Measurements from ENCODE around the gene LCA5L. TPM values are rescaled to one million over a fixed set of nuclear protein-coding genes. Genes with fewer than 3 reads are reported as not detected.

LCA5L gene
- total and polyA plus RNA-seq, 10 of the 15 experiments (the other 5 are each of a cell fraction or from before 2014, with no cell fraction given), result 0.18 to 0.55 (median 0.27) TPM; not detected in 2

DNA sequence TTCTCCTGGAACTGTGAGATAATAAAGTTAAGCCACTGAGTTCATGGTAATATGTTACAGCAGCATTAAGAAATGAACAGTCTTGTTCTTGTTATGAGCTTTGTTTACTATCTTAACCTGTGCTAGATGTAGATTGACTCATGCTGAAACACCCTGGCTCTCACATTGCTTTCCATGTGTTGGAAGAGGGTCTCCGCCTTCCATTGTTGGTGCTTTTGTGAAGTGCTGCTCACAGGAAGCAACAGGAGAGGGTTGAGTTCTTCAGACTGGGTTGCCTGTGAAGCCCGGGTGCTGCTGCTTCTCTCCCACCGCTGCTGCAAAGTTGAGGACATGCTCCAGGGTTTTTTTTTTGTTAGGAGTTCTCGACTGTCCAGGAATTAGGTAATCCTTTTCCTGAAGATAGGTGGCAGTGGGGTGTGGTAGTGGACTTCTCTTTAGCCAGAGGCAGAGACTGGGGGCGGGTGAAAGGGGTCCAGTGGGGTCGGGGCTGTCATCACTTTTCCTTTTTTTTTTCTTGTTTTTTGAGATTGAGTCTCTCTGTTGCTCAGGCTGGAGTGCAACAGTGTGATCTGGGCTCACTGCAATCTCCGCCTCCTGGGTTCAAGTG, 68.0 kb downstream of the LCA5L start:
- DNase-seq (ENCODE audit: low read depth, low spot score) (no peak), FAIRE-seq (no peak), ATAC-seq (no peak)
- no peaks in the 10 kb centered on the region for H3K79me2 ChIP-seq (ENCODE audit: control insufficient read depth, insufficient read depth, low read length)
- POLR2A ChIA-PET, result no interaction called here
- H4K20me1 ChIP-seq (ENCODE audit: control insufficient read depth, insufficient read depth), result no peaks in the 10 kb centered on the region
- no peak overlapping the region for H3K9ac ChIP-seq (ENCODE audit: control insufficient read depth, insufficient read depth, low read length)
- H3K4me1 ChIP-seq (ENCODE audit: control insufficient read depth, insufficient read depth, low read length), result peaks cover 8% of the 10 kb centered on the region
- no peaks in the 10 kb centered on the region for H3K9me3 ChIP-seq (replicated peaks; ENCODE audit: control insufficient read depth, insufficient read depth, low read length)
- no peaks in the 10 kb centered on the region for H3K36me3 ChIP-seq (ENCODE audit: control insufficient read depth in 2 of 2, insufficient read depth in 2 of 2, low read length in 1 of 2)
- SMC1A ChIA-PET (ENCODE audit: uncharacterized antibody, unreplicated experiment), result no interaction called here
- in situ Hi-C loops (cut with MboI), result no loop called here
- H3K27me3 ChIP-seq (replicated peaks in 1 of 2; ENCODE audit: control insufficient read depth in 2 of 2, insufficient read depth in 2 of 2, low read length in 1 of 2), result no peaks in the 10 kb centered on the region
- RAD21 ChIA-PET (ENCODE audit: unreplicated experiment), result no interaction called here
- CTCF ChIA-PET, result no interaction called here
- no peak overlapping the region for H3K27ac ChIP-seq (ENCODE audit: control insufficient read depth, insufficient read depth)
- H3K4me3 ChIP-seq, result no peak overlapping the region
- BruUV-seq (replicated peaks), result no TSS peak
- no peak overlapping the region for H2AFZ ChIP-seq (ENCODE audit: control insufficient read depth, low read depth, low read length)
- H3K4me2 ChIP-seq (ENCODE audit: control insufficient read depth, insufficient read depth), result no peak overlapping the region
- intact Hi-C loops (cut with micrococcal nuclease; ENCODE audit: unreplicated experiment), result no loop called here
- 50% methylated on average over 7 of the region's 7 CpGs for WGBS (ENCODE audit: insufficient coverage, insufficient replicate concordance, low lambda C conversion rate, missing lambda C conversion rate)
- TF ChIP-seq, protein P1, sequence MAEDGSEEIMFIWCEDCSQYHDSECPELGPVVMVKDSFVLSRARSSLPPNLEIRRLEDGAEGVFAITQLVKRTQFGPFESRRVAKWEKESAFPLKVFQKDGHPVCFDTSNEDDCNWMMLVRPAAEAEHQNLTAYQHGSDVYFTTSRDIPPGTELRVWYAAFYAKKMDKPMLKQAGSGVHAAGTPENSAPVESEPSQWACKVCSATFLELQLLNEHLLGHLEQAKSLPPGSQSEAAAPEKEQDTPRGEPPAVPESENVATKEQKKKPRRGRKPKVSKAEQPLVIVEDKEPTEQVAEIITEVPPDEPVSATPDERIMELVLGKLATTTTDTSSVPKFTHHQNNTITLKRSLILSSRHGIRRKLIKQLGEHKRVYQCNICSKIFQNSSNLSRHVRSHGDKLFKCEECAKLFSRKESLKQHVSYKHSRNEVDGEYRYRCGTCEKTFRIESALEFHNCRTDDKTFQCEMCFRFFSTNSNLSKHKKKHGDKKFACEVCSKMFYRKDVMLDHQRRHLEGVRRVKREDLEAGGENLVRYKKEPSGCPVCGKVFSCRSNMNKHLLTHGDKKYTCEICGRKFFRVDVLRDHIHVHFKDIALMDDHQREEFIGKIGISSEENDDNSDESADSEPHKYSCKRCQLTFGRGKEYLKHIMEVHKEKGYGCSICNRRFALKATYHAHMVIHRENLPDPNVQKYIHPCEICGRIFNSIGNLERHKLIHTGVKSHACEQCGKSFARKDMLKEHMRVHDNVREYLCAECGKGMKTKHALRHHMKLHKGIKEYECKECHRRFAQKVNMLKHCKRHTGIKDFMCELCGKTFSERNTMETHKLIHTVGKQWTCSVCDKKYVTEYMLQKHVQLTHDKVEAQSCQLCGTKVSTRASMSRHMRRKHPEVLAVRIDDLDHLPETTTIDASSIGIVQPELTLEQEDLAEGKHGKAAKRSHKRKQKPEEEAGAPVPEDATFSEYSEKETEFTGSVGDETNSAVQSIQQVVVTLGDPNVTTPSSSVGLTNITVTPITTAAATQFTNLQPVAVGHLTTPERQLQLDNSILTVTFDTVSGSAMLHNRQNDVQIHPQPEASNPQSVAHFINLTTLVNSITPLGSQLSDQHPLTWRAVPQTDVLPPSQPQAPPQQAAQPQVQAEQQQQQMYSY (CRISPR knock-in tag; IDR thresholded peaks at IDR 0.05), result no peak
- TF ChIP-seq, protein P2, sequence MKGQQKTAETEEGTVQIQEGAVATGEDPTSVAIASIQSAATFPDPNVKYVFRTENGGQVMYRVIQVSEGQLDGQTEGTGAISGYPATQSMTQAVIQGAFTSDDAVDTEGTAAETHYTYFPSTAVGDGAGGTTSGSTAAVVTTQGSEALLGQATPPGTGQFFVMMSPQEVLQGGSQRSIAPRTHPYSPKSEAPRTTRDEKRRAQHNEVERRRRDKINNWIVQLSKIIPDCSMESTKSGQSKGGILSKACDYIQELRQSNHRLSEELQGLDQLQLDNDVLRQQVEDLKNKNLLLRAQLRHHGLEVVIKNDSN (IDR thresholded peaks at IDR 0.05; ENCODE audit: borderline replicate concordance, extremely low read length, insufficient read depth, low read depth, low read length), result no peak
- TF ChIP-seq KAT2A (conservative IDR thresholded peaks at IDR 0.05; ENCODE audit: control insufficient read depth, low read depth, low read length) (no peak), BHLHE40 (IDR thresholded peaks at IDR 0.05; ENCODE audit: borderline replicate concordance in 1 of 2, low read depth in 2 of 2, low read length in 1 of 2) (no peak), BCL11A (IDR thresholded peaks at IDR 0.05; ENCODE audit: low read depth, low read length) (no peak), SPI1 (IDR thresholded peaks at IDR 0.05; ENCODE audit: borderline replicate concordance, insufficient read depth, low read depth, low read length) (no peak), SIN3A (IDR thresholded peaks at IDR 0.05; ENCODE audit: low read depth, low read length) (no peak), RELA (IDR thresholded peaks at IDR 0.05; ENCODE audit: borderline replicate concordance, partially characterized antibody) (no peak), DPF2 (IDR thresholded peaks at IDR 0.05) (no peak), NFXL1 (IDR thresholded peaks at IDR 0.05; ENCODE audit: borderline replicate concordance) (no peak), KLF5 (IDR thresholded peaks at IDR 0.05; ENCODE audit: partially characterized antibody) (no peak), MTA2 (IDR thresholded peaks at IDR 0.05; ENCODE audit: low read depth) (no peak), RAD21 (IDR thresholded peaks at IDR 0.05; ENCODE audit: insufficient read depth, low read depth, low read length) (no peak), MEF2B (IDR thresholded peaks at IDR 0.05; ENCODE audit: partially characterized antibody, poor library complexity, severe bottlenecking) (no peak), ZZZ3 (IDR thresholded peaks at IDR 0.05; ENCODE audit: control insufficient read depth, insufficient read length, low read depth) (no peak)
- TF ChIP-seq, protein P3, sequence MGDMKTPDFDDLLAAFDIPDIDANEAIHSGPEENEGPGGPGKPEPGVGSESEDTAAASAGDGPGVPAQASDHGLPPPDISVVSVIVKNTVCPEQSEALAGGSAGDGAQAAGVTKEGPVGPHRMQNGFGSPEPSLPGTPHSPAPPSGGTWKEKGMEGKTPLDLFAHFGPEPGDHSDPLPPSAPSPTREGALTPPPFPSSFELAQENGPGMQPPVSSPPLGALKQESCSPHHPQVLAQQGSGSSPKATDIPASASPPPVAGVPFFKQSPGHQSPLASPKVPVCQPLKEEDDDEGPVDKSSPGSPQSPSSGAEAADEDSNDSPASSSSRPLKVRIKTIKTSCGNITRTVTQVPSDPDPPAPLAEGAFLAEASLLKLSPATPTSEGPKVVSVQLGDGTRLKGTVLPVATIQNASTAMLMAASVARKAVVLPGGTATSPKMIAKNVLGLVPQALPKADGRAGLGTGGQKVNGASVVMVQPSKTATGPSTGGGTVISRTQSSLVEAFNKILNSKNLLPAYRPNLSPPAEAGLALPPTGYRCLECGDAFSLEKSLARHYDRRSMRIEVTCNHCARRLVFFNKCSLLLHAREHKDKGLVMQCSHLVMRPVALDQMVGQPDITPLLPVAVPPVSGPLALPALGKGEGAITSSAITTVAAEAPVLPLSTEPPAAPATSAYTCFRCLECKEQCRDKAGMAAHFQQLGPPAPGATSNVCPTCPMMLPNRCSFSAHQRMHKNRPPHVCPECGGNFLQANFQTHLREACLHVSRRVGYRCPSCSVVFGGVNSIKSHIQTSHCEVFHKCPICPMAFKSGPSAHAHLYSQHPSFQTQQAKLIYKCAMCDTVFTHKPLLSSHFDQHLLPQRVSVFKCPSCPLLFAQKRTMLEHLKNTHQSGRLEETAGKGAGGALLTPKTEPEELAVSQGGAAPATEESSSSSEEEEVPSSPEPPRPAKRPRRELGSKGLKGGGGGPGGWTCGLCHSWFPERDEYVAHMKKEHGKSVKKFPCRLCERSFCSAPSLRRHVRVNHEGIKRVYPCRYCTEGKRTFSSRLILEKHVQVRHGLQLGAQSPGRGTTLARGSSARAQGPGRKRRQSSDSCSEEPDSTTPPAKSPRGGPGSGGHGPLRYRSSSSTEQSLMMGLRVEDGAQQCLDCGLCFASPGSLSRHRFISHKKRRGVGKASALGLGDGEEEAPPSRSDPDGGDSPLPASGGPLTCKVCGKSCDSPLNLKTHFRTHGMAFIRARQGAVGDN (IDR thresholded peaks at IDR 0.05), result no peak

Measured in GM12878 (cell line).